GM21737 (cell line): ENCODE data around the gene ARL15.
"Not testable (repeated sequence)": the region's sequence is repeated elsewhere in the genome, so short reads cannot be mapped to it uniquely, and the experiment has no call there.

ENCODE experiments used
- ATAC-seq: cut with Tn5 transposase; IDR thresholded peaks from one replicate; pipeline ENCODE4 v1.9.1; 2021; ENCODE audit warnings: mild to moderate bottlenecking, moderate library complexity; ENCODE audit not compliant: unreplicated experiment

The ARL15 gene

GRCh38 chr5:53997736-53998627, 312.4 kb downstream of the ARL15 start:
- ATAC-seq, result no peak

GRCh38 chr5:53996008-53996407, 314.4 kb downstream of the ARL15 start:
- no peak for ATAC-seq

GRCh38 chr5:53994148-53994547, 316.2 kb downstream of the ARL15 start:
- no peak for ATAC-seq

- no peak for ATAC-seq
Observed at GRCh38 chr5:53991942-53992341, 318.4 kb downstream of the ARL15 start.

GRCh38 chr5:53987101-53987500, 323.3 kb downstream of the ARL15 start:
- ATAC-seq, result no peak

GRCh38 chr5:53985796-53986195, 324.6 kb downstream of the ARL15 start:
- ATAC-seq, result no peak

- no peak for ATAC-seq
Observed at GRCh38 chr5:53984971-53985370, 325.4 kb downstream of the ARL15 start.

- no peak for ATAC-seq
Observed at GRCh38 chr5:53983568-53984460, 326.6 kb downstream of the ARL15 start.

GRCh38 chr5:53982319-53982718, 328.1 kb downstream of the ARL15 start:
- not testable (repeated sequence) for ATAC-seq

- ATAC-seq, result no peak
Observed at GRCh38 chr5:53980061-53980460, 330.3 kb downstream of the ARL15 start.

- ATAC-seq, result no peak
Observed at GRCh38 chr5:53974021-53974420, 336.4 kb downstream of the ARL15 start.

- ATAC-seq, result no peak
Observed at GRCh38 chr5:53972314-53972713, 338.1 kb downstream of the ARL15 start.

GRCh38 chr5:53971551-53971950, 338.8 kb downstream of the ARL15 start:
- ATAC-seq, result no peak

- no peak for ATAC-seq
Observed at GRCh38 chr5:53971131-53971530, 339.2 kb downstream of the ARL15 start.

- no peak for ATAC-seq
Observed at GRCh38 chr5:53970475-53970874, 339.9 kb downstream of the ARL15 start.

- ATAC-seq, result no peak
Observed at GRCh38 chr5:53969176-53969730, 341.1 kb downstream of the ARL15 start.

GRCh38 chr5:53965459-53965858, 344.9 kb downstream of the ARL15 start:
- no peak for ATAC-seq

- ATAC-seq, result no peak
Observed at GRCh38 chr5:53963958-53964357, 346.4 kb downstream of the ARL15 start.

GRCh38 chr5:53962306-53962705, 348.1 kb downstream of the ARL15 start:
- ATAC-seq, result no peak

GRCh38 chr5:53956632-53957031, 353.7 kb downstream of the ARL15 start:
- no peak for ATAC-seq

- ATAC-seq, result no peak
Observed at GRCh38 chr5:53956196-53956595, 354.2 kb downstream of the ARL15 start.
